Stimulated activated CD8-positive, alpha-beta memory T cell treated with anti-CD3 and anti-CD28 coated beads, Interleukin-4, amount 100 ng/mL, for 4 hours (primary cell): ENCODE results near the gene FLYWCH1.
A peak's percentile ranks its signal among the peaks of the same experiment; 100 is the strongest.

Experiments used
- DNase-seq, 2 donors: peaks; one replicate each; pipeline ENCODE4 v3.0.0-alpha.2; 2020; ENCODE audit warnings: low read depth in 2 of 2, low spot score in 1 of 2

The FLYWCH1 gene

GRCh38 chr16:2968368-2968737, 56.6 kb downstream of the FLYWCH1 start:
- DNase-seq = no peak

GRCh38 chr16:2968738-2969544, 57.2 kb downstream of the FLYWCH1 start, which contains the start of gene PAQR4:
Gene PAQR4, plus strand, starts transcription at chr16:2969348. Its CDS starts 327 bp downstream, at chr16:2969675.
- DNase-seq = peak; percentile 31 to 36

DNA sequence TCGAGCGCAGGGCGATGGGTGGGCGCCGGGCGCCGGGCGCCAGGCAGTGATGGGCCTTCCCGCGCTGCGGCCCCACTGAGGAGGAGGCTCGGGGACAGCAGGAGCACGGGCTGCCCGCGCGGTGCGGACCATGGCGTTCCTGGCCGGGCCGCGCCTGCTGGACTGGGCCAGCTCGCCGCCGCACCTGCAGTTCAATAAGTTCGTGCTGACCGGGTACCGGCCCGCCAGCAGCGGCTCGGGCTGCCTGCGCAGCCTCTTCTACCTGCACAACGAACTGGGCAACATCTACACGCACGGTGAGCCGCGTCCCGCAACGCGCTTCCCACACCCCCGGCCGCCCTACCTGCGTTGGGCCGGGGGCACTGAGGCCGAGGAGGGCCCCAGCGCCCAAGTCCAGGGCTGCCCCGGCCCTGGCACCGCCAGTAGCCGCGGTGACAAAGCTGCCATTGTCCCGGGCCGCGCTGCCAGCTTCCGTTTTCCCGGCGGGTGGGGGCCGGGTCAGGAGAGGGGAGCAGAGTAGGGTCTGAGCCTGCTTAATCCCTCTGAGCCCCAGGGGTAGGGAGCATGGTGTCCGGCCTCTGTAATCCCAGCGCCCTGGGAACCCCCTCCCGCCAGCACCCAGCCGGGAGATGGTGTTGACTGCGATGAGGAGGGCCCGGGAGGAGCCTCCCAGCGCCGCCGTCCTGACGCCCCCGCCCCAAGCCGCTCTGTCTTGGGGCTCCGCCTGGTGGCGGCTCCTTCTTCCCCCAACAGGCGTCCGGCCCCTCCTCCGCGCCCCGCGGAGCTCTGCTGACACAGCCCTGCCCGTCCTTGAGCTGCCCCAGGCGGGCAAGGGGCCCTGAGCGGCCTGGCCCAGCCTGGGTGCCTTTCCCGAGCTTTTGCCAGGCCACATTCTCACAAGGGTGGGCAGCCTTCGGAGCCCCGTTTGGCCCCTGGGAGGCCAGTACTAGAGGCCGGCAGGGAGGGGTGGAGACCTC, 58.1 kb downstream of the FLYWCH1 start:
- peak in 1 of 2 donors; percentile 46 for DNase-seq

DNA sequence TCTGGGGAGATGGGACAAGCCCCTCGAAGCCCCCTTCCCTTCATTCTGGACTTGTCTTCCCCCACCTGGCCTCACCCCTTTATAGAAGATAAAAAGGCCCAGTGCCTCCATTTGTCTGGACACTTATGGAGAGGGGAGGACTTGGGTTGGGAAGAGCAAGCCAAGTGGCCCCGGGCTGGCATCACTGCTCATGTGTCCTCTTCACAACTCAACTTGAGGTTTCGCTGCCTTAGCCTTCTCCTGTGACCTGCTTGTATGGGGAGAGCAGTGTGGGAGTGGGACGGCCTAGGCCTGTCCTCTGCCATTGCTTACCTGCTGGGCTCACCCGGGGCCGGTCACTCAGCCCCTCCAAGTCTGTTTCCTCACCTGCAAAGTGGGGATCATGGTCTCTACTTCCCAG, 58.8 kb downstream of the FLYWCH1 start:
- DNase-seq = no peak

GRCh38 chr16:2971134-2971984, 59.6 kb downstream of the FLYWCH1 start:
- DNase-seq = no peak

DNA sequence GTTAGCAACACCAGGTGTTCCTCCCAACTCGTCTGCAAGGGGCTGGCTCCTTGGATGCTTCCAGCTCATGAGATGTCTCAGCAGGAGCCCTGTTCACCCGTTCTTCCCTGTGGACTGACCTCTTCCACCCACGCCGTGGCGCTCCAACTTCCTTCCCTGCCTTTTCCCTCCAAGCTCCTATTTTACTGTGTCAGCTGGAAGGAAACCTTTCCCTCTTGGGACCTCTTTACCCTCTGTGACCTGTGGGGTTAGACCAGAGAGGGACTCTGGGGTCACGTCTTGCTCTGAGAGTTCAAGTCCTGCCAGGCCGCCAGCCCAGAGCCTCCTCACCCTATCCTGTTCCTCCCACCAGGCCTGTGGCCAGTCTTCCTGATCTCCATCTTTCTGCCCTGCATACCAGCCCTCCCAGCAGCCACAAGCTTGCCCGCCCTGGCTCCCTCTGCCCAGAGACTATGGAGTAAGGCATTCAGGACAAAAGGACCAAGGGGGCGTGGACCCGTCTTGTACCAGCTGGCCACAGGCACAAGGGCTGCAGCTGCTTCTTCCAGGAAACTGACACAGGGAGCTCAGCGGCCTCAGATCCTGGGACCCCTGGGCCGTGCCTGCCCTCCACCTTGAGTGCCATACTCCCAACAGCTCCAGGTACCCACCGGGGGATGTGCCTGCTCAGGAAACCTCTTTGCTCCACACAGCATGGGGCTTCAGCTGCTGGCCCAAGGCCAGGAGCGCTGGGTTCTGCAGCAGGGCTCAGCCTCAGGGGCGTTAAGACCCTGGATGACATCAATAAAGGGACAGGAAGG, 60.5 kb downstream of the FLYWCH1 start:
- DNase-seq = no peak

DNA sequence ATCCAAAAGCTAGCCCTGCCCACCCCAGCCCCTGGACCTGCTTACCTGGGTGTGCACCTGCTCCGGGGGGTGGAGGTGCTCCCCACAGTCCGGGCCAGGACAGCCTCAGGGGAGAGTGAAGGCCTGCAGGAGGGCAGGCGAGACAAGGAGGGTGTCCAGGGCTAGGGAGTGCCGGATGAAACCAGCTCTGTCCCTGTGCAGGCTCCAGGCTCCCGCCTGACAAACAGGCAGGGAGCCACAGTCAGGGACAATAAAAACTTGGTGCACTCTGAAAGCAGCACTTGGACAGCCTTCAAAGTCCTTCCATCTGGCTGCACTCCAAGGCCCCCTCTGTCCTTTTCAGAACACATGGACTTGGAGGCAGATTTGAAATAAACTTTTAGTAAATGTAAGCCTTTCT, 61.4 kb downstream of the FLYWCH1 start:
- no peak for DNase-seq

GRCh38 chr16:2973605-2974318, 62.0 kb downstream of the FLYWCH1 start:
- no peak for DNase-seq

- no peak for DNase-seq
Observed at GRCh38 chr16:2974319-2975056, 62.8 kb downstream of the FLYWCH1 start.

DNA sequence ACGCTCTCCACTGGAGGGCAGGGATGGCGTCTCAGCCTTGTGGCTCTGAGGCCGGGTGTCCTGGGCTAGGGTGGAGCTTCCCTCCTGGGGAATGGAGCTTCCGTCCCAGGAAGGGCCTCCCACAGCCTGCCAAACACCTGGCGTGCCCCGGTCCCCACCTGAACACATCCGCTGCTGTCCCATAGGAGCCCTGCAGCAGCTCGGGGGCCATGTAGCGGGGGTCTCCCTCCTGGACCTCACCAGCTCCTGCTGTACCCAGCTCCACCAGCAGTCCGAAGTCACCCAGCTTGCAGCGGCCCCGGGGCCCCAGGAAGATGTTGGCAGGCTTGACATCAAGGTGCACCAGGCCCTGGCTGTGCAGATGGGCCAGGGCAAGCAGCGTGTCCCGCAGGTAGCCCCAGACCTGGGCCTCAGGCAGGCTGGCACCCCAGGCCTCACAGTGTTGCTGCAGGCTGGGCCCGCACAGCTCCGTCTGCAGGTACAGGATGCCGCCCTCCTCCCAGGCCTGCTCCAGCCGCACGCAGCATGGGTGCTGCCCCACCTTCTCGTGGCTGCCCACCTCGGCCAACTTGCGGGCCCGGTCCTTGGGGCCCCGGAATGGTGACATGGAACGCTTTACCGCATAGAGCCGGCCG, 63.5 kb downstream of the FLYWCH1 start:
- no peak for DNase-seq

DNA sequence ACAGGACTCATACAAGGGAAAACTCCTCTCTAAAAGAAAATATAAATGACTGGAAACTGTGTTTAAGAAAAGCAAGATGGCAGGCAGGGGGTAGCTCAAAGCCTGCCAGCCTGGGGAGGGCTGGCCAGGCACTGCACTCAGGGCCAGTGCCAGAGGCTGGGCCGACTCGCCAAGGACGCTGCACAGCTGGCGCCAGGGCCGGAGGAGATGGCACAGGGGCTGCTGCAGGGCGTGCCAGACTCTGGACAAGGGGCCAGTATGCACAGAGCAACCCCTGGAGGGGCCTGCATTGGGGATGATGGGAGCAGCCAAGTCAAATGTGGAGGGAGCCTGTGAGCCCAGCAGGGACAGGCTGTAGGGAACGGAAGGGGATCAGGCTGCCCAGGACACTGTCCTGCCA, 64.5 kb downstream of the FLYWCH1 start:
- DNase-seq = no peak

- no peak for DNase-seq
Observed at GRCh38 chr16:2976673-2977072, 64.9 kb downstream of the FLYWCH1 start.

- no peak for DNase-seq
Observed at GRCh38 chr16:2977440-2977839, 65.7 kb downstream of the FLYWCH1 start.

DNA sequence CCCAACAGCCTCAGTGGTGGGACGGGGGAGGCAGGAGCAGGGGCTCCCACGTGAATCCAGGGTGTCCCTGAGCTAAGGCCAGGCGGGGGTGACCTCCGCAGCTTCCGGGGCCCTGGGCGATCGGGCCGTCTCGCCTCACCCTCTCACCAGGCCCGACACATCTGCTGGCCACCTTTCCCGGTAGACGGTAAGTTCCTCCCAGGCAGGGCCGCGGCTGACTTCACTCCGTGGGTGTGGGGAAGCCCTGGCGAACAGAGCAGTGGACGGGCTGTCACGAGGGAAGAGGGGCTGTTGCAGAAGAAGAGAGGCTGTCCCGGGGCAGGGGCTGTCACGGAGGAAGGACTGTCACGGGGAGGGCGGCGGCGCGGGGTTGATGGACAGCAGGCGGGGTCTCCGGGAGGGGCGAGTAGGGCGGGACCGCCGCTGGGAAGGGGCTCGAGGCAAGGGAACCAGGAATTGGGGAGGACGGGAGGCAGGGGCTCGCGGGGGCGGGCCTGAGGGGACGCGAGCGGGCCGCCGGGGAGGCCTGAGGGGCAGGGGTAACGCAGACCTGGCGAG, 68.0 kb downstream of the FLYWCH1 start:
- no peak for DNase-seq

DNA sequence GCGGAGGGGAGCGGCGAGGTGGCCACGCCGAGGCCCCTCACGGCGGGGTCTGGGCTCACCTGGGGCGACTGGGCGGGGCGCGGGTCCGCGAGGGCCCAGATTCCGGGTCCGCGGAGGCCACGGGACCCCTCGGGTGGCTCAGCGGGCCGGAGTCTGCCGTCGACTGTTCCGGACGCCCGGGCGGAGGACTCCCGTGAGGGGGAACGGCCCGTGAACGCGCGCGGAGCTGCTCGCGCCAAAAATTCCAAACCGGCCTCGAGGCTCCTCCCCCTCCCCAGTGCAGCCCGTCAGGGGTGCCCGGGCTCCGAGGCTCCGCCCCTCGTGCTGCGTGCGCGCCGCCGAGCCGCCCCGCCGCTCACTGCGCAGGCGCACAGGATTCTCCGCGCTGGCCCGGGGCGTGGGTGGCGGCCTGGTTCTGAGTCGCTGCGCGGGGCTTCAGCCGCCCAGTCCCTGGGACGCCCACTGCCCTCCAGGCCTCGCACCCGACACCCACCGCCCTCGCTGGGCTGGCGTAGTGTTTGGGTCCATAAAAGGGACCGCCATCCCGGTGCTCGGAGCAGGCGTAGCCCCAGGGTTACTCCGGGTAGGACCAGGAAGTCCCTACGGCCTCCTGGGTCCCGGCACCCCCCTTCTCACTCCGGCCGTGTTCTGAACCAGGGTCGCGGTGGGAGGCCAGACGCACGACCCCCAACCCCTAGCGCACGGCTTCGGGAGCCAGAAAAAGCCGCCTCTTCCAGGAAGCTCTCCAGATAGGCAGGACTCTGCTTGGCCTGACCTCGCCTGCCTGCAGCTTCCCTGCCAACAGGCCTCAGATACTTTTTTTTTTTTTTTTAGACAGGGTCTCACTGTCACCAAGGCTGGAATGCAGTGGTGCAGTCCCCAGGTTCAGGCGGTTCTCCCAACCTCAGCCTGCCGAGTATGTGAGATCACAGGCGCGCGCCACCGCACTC, 68.8 kb downstream of the FLYWCH1 start, which contains the start of gene PKMYT1:
Gene PKMYT1 (minus strand): TSS at position 220 of the 950 bp plus-strand sequence. CDS start 789 bp downstream, outside the sequence.
- peak; percentile 85 to 86 for DNase-seq

DNA sequence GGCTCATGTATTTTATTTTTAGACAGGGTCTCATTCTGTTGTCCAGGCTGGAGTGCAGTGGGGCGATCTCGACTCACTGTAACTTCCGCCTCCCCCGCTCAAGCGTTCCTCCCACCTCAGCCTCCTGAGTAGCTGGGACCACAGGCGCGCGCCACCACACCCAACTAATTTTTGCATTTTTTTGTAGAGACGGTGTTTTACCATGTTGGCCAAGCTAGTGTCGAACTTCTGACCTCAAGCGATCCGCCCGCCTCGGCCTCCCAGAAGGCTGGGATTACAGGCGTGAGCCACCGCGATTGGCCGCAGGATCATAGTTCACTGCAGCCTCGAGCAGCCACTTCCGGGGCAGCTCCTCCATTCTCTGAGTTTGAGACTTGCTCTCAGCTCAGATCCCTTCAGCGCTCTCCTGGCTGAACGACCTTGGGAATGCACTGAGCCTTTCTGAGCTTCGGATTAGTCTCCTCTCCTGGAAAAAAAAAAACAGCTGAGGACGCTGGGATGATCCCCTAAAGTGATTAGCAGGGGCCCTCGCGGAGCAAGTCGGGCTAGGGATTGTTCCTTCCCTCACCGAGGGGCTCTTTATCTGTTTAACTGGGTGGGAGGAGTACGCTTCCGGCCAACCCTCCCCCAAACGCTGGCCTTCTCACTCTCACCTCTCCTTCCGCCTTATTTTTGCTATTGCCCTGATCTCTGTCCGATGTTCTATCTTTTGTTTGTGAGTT, 69.6 kb downstream of the FLYWCH1 start:
- no peak for DNase-seq
